ENCODE measurements around the gene FAM131A.

Gene FAM131A

GRCh38 chr3:184343200-184343876 lies 5.9 kb downstream of the FAM131A start:
- DNase-seq: no peak

- DNase-seq: no peak
These were observed 7.3 kb downstream of the FAM131A start for GRCh38 chr3:184344579-184345316.

GRCh38 chr3:184345317-184346144 lies 8.1 kb downstream of the FAM131A start:
- DNase-seq: no peak

GRCh38 chr3:184346480-184347190 lies 9.2 kb downstream of the FAM131A start:
- no peak for DNase-seq

GRCh38 chr3:184347321-184348056 lies 10.1 kb downstream of the FAM131A start:
- DNase-seq: no peak

- no peak for DNase-seq
These were observed 10.6 kb downstream of the FAM131A start for GRCh38 chr3:184348057-184348382.

GRCh38 chr3:184349563-184350470 lies 12.4 kb downstream of the FAM131A start:
- no peak for DNase-seq

- DNase-seq: no peak
These were observed 13.2 kb downstream of the FAM131A start for GRCh38 chr3:184350618-184351017.

- no peak for DNase-seq
These were observed 14.2 kb downstream of the FAM131A start for GRCh38 chr3:184351511-184352148.

- DNase-seq: no peak
These were observed 14.9 kb downstream of the FAM131A start for GRCh38 chr3:184352149-184352785.

GRCh38 chr3:184352897-184353545 lies 15.6 kb downstream of the FAM131A start:
- DNase-seq: no peak

GRCh38 chr3:184353546-184353941 lies 16.1 kb downstream of the FAM131A start:
- no peak for DNase-seq

- no peak for DNase-seq
These were observed 16.8 kb downstream of the FAM131A start for GRCh38 chr3:184354121-184354728.

- no peak for DNase-seq
These were observed 17.4 kb downstream of the FAM131A start for GRCh38 chr3:184354754-184355153.

- no peak for DNase-seq
These were observed 18.1 kb downstream of the FAM131A start for GRCh38 chr3:184355261-184356040.

- DNase-seq: no peak
These were observed 20.1 kb downstream of the FAM131A start for GRCh38 chr3:184357248-184358123.

- DNase-seq: no peak
These were observed 20.8 kb downstream of the FAM131A start for GRCh38 chr3:184358124-184358767.

All from NCI-H1048 (cell line).